IMR-90 (cell line): ENCODE data around the gene HHLA2. TPM values are rescaled to one million over a fixed set of nuclear protein-coding genes. Genes with fewer than 3 reads are reported as not detected.

Experiments
- ATAC-seq: fragments of 200-7000 bp; cut with Tn5 transposase; 2 replicates; pipeline ENCODE4 v1.9.1; 2020; ENCODE audit warnings: low read depth, mild to moderate bottlenecking, moderate library complexity
- BruUV-seq: library from RNA; stranded (reverse); fragments of 400-500 nt; replicated peaks from 2 replicates; lab custom pipeline; 2021; lab: Mats Ljungman, UMichigan
- CTCF ChIA-PET: fragments of 300-600 bp; formaldehyde crosslinking; extraction: SDS; loops from one replicate; lab custom pipeline; 2021; ENCODE audit warnings: antibody characterized with exemption; lab: Yijun Ruan, JAX
- POLR2A ChIA-PET: fragments of 300-600 bp; sonication (Branson Sonifier 250); formaldehyde crosslinking; loops from one replicate; lab custom pipeline; 2022; ENCODE audit warnings: antibody characterized with exemption; ENCODE audit not compliant: unreplicated experiment; lab: Charles Lee
- DNase-seq: peaks from one replicate; pipeline ENCODE4 v3.0.0; 2013
- H2AFZ ChIP-seq: replicated peaks from 2 replicates; pipeline ENCODE3; 2013; ENCODE audit warnings: low read length, mild to moderate bottlenecking; ENCODE audit not compliant: poor library complexity
- H2AK5ac ChIP-seq: 2 replicates; pipeline ENCODE4 v1.6.1; 2013; ENCODE audit warnings: low read depth, low read length, inconsistent platforms
- H2AK9ac ChIP-seq: replicated peaks from 2 replicates; pipeline ENCODE3; 2013; ENCODE audit warnings: mild to moderate bottlenecking, low read depth, low read length, moderate library complexity; ENCODE audit not compliant: poor library complexity
- H2BK120ac ChIP-seq: 2 replicates; pipeline ENCODE4 v1.6.1; 2013; ENCODE audit warnings: low read depth, low read length, inconsistent platforms
- H2BK15ac ChIP-seq: 3 replicates; pipeline ENCODE4 v1.6.1; 2013; ENCODE audit warnings: low read depth, low read length, inconsistent platforms
- H2BK20ac ChIP-seq: 2 replicates; pipeline ENCODE4 v1.6.1; 2013; ENCODE audit warnings: low read depth, mild to moderate bottlenecking, inconsistent platforms, low read length, moderate library complexity
- H2BK5ac ChIP-seq: 2 replicates; pipeline ENCODE4 v1.6.1; 2013; ENCODE audit warnings: mild to moderate bottlenecking, low read depth, low read length, inconsistent platforms; ENCODE audit not compliant: poor library complexity, severe bottlenecking
- H3K14ac ChIP-seq: replicated peaks from 2 replicates; pipeline ENCODE4 v1.6.1; 2013; ENCODE audit warnings: low read depth, low read length, inconsistent platforms
- H3K18ac ChIP-seq: 2 replicates; pipeline ENCODE4 v1.6.1; 2013; ENCODE audit warnings: low read depth, low read length, control low read depth
- H3K23ac ChIP-seq: 2 replicates; pipeline ENCODE4 v1.6.1; 2013; ENCODE audit warnings: low read depth, low read length, inconsistent platforms
- H3K27ac ChIP-seq: 2 replicates; pipeline ENCODE4 v1.5.1; 2013; ENCODE audit warnings: mild to moderate bottlenecking, control low read depth, low read length; ENCODE audit not compliant: insufficient read depth
- H3K27me3 ChIP-seq: 2 replicates; pipeline ENCODE4 v1.6.1; 2013; ENCODE audit warnings: low read length; ENCODE audit not compliant: control insufficient read depth, insufficient read depth
- H3K36me3 ChIP-seq: 2 replicates; pipeline ENCODE4 v1.6.1; 2013; ENCODE audit warnings: low read length, mixed read lengths; ENCODE audit not compliant: control insufficient read depth, insufficient read depth
- H3K4ac ChIP-seq: 2 replicates; pipeline ENCODE4 v1.6.1; 2013; ENCODE audit warnings: low read depth, low read length, inconsistent platforms
- H3K4me1 ChIP-seq: 2 replicates; pipeline ENCODE4 v1.6.1; 2013; ENCODE audit warnings: low read length, mixed read lengths; ENCODE audit not compliant: control insufficient read depth, insufficient read depth
- H3K4me2 ChIP-seq: 2 replicates; pipeline ENCODE4 v1.6.1; 2013; ENCODE audit warnings: low read depth, mild to moderate bottlenecking, control low read depth, low read length, moderate library complexity
- H3K4me3 ChIP-seq: 2 replicates; pipeline ENCODE4 v1.5.1; 2013; ENCODE audit warnings: low read depth, mild to moderate bottlenecking, control low read depth, low read length, moderate library complexity; ENCODE audit not compliant: insufficient read depth
- H3K56ac ChIP-seq: 2 replicates; pipeline ENCODE4 v1.6.1; 2013; ENCODE audit warnings: low read length, inconsistent platforms; ENCODE audit not compliant: insufficient read depth; ENCODE audit errors: extremely low read depth
- H3K79me1 ChIP-seq, 2 experiments: 2 replicates each; pipeline ENCODE4 v1.6.1; 2013; ENCODE audit warnings: low read length in 2 of 2, inconsistent platforms in 1 of 2, low read depth in 1 of 2
- H3K9ac ChIP-seq: 2 replicates; pipeline ENCODE4 v1.6.1; 2013; ENCODE audit warnings: low read depth, low read length, control low read depth
- H3K9me1 ChIP-seq: 2 replicates; pipeline ENCODE4 v1.6.1; 2013; ENCODE audit warnings: low read length, inconsistent platforms; ENCODE audit not compliant: insufficient read depth
- H3K9me3 ChIP-seq: 2 replicates; pipeline ENCODE4 v1.6.1; 2013; ENCODE audit warnings: low read length; ENCODE audit not compliant: control insufficient read depth, insufficient read depth
- H4K20me1 ChIP-seq: 2 replicates; pipeline ENCODE4 v1.6.1; 2013; ENCODE audit warnings: low read length, inconsistent platforms; ENCODE audit not compliant: insufficient read depth
- H4K5ac ChIP-seq: 2 replicates; pipeline ENCODE4 v1.6.1; 2013; ENCODE audit warnings: mild to moderate bottlenecking, low read depth, low read length, control low read depth
- H4K8ac ChIP-seq, 2 experiments: 2 replicates each; pipeline ENCODE4 v1.6.1; 2013; ENCODE audit warnings: low read depth in 2 of 2, low read length in 2 of 2, control low read depth in 1 of 2, inconsistent platforms in 1 of 2
- H4K91ac ChIP-seq: 2 replicates; pipeline ENCODE4 v1.6.1; 2013; ENCODE audit warnings: low read depth, low read length, inconsistent platforms; ENCODE audit not compliant: insufficient read depth
- BHLHE40 ChIP-seq: fragments of 150-350 bp; IDR thresholded peaks from 2 replicates; pipeline ENCODE4 v1.6.1; 2016; ENCODE audit warnings: mild to moderate bottlenecking, low read depth, low read length
- CHD1 ChIP-seq: IDR thresholded peaks from 2 replicates; pipeline ENCODE4 v1.6.1; 2012; ENCODE audit warnings: low read depth, low read length, improper control_type of control experiment
- CTCF ChIP-seq: conservative IDR thresholded peaks from 2 replicates; pipeline ENCODE4 v1.5.1; 2012; ENCODE audit warnings: mild to moderate bottlenecking, low read depth, low read length, improper control_type of control experiment
- MAFK ChIP-seq: IDR thresholded peaks from 2 replicates; pipeline ENCODE4 v1.6.1; 2012; ENCODE audit warnings: low read depth, low read length, improper control_type of control experiment
- MAZ ChIP-seq: IDR thresholded peaks from 2 replicates; pipeline ENCODE4 v1.6.1; 2012; ENCODE audit warnings: low read depth, mild to moderate bottlenecking, low read length, improper control_type of control experiment, moderate library complexity, borderline replicate concordance
- NFE2L2 ChIP-seq: fragments of 150-350 bp; IDR thresholded peaks from 2 replicates; pipeline ENCODE4 v1.6.1; 2016; ENCODE audit warnings: low read depth, mild to moderate bottlenecking, low read length
- RCOR1 ChIP-seq: IDR thresholded peaks from 2 replicates; pipeline ENCODE4 v1.6.1; 2012; ENCODE audit warnings: mild to moderate bottlenecking, low read length, improper control_type of control experiment; ENCODE audit not compliant: insufficient replicate concordance
- RFX5 ChIP-seq: IDR thresholded peaks from 2 replicates; pipeline ENCODE4 v1.8.0; 2012; ENCODE audit warnings: low read depth, mild to moderate bottlenecking, low read length, moderate library complexity
- SMC3 ChIP-seq: fragments of 150-350 bp; IDR thresholded peaks from 2 replicates; pipeline ENCODE4 v1.6.1; 2016; ENCODE audit warnings: low read depth, mild to moderate bottlenecking, antibody characterized with exemption, low read length, moderate library complexity
- USF2 ChIP-seq: fragments of 150-350 bp; IDR thresholded peaks from 2 replicates; pipeline ENCODE4 v1.6.1; 2017; ENCODE audit warnings: mild to moderate bottlenecking, antibody characterized with exemption, low read length, low read depth
- WGBS, 2 experiments: methylation state at CpG; one replicate each; pipeline versions ENCODE4 v1.1.5 to v1.1.7; 2013; ENCODE audit warnings: missing lambda C conversion rate in 2 of 2; ENCODE audit not compliant: insufficient read length in 1 of 2; ENCODE audit errors: extremely low coverage in 2 of 2; 5-methylcytosine and 5-hydroxymethylcytosine counted together
- dilution Hi-C: fragments of 300-500 bp; cut with HindIII; formaldehyde crosslinking; loops from one replicate; pipeline ENCODE4 v1.14.3; 2018; ENCODE audit warnings: low sequenced_read_pairs; ENCODE audit not compliant: unreplicated experiment
- in situ Hi-C: fragments of 300-500 bp; cut with MboI; formaldehyde crosslinking; loops from 3 replicates; pipeline ENCODE4 v1.14.3; 2019; ENCODE audit warnings: low sequenced_read_pairs, inconsistent platforms, mixed read lengths
- intact Hi-C: fragments of 100-400 bp; cut with micrococcal nuclease; formaldehyde crosslinking; loops from 2 replicates; pipeline ENCODE4 v1.10.0; 2022
- polyA plus RNA-seq, 3 experiments: library from polyadenylated mRNA; depleted of rRNA; stranded (reverse); fragments of >200 nt; gene quantifications; 2 replicates each; pipeline ENCODE4 v1.2.3, GENCODE V29; 2012; ENCODE audit warnings: low replicate concordance in 1 of 3
- total RNA-seq: library from RNA; depleted of rRNA; stranded (reverse); fragments of >200 nt; gene quantifications from 2 replicates; pipeline ENCODE4 v1.2.3, GENCODE V29; 2012
- TF ChIP-seq, protein P1 (sequence below): fragments of 150-350 bp; IDR thresholded peaks from 2 replicates; pipeline ENCODE4 v1.6.1; 2016; ENCODE audit warnings: low read depth, mild to moderate bottlenecking, low read length, moderate library complexity, borderline replicate concordance

Gene HHLA2
- total and polyA plus RNA-seq, 2 of the 4 experiments (the other 2 are of a cell fraction), result not detected

DNA sequence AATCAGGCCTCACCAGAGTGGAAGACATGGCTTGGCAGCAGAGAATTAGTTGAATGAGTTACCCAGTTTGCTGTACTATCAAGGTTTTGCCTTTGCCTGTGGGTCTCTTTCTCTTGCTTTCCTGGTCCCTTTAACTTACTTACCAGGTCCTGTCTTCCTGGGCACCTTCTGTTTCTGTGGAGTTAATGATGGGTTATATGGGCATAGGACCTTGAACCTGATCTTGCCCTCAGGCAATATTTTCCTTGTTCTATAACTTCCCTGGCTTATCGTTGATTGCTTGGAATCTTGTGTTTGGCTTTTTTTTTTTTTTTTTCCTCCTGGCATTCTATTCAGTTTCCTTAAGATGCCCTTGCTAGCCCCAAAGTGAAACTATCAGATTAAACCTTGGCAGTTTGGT is 106.8 kb downstream of the HHLA2 start:
- Histone ChIP-seq H3K4ac (no peak overlapping the region), H2BK15ac (no peak overlapping the region), H4K8ac (no peak overlapping the region), H4K91ac (no peak overlapping the region), H3K14ac (no peak overlapping the region), H3K79me1 (no peaks in the 10 kb centered on the region), H3K9ac (no peak overlapping the region), H4K5ac (no peak overlapping the region), H3K27ac (no peak overlapping the region), H3K18ac (no peak overlapping the region), H3K4me1 (no peaks in the 10 kb centered on the region), H2BK20ac (no peak overlapping the region), H3K4me2 (no peak overlapping the region), H2BK120ac (no peak overlapping the region), H3K4me3 (no peak overlapping the region), H4K20me1 (no peaks in the 10 kb centered on the region), H2AK9ac (no peak overlapping the region), H3K56ac (no peak overlapping the region), H3K36me3 (no peaks in the 10 kb centered on the region), H3K9me1 (no peaks in the 10 kb centered on the region), H2AK5ac (no peak overlapping the region), H2AFZ (no peak overlapping the region), H3K9me3 (no peaks in the 10 kb centered on the region), H3K23ac (no peak overlapping the region), H3K27me3 (no peaks in the 10 kb centered on the region), H2BK5ac (no peak overlapping the region)
- ChIA-PET POLR2A (no interaction called here), CTCF (no interaction called here)
- dilution Hi-C loops (no loop called here), intact Hi-C loops (loop anchor here (10.0 kb wide), 3 partner anchors 248 to 648 kb away; no protein-coding TSS in a partner anchor), in situ Hi-C loops (no loop called here)
- DNase-seq (no peak), ATAC-seq (no peak)
- TF ChIP-seq, protein P1, sequence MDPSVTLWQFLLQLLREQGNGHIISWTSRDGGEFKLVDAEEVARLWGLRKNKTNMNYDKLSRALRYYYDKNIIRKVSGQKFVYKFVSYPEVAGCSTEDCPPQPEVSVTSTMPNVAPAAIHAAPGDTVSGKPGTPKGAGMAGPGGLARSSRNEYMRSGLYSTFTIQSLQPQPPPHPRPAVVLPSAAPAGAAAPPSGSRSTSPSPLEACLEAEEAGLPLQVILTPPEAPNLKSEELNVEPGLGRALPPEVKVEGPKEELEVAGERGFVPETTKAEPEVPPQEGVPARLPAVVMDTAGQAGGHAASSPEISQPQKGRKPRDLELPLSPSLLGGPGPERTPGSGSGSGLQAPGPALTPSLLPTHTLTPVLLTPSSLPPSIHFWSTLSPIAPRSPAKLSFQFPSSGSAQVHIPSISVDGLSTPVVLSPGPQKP, result no peak
- no peak for TF ChIP-seq USF2
- no peak for TF ChIP-seq BHLHE40
- TF ChIP-seq CTCF, result no peak
- no peak for TF ChIP-seq RFX5
- no peak for TF ChIP-seq MAFK
- no peak for TF ChIP-seq CHD1
- no peak for TF ChIP-seq SMC3
- no peak for TF ChIP-seq RCOR1
- no peak for TF ChIP-seq NFE2L2
- TF ChIP-seq MAZ, result no peak
- no CpG with 5 or more reads among the region's 1 CpG for WGBS, 2 experiments
- no TSS peak for BruUV-seq
